Measurements from ENCODE around the gene GFOD1. TPM values are rescaled to one million over a fixed set of nuclear protein-coding genes. Genes with fewer than 3 reads are reported as not detected.
"Not testable (repeated sequence)": the region's sequence is repeated elsewhere in the genome, so short reads cannot be mapped to it uniquely, and the experiment has no call there.

The GFOD1 gene
- total RNA-seq, 1 donor from 2014 or later, result 17.4 TPM

DNA sequence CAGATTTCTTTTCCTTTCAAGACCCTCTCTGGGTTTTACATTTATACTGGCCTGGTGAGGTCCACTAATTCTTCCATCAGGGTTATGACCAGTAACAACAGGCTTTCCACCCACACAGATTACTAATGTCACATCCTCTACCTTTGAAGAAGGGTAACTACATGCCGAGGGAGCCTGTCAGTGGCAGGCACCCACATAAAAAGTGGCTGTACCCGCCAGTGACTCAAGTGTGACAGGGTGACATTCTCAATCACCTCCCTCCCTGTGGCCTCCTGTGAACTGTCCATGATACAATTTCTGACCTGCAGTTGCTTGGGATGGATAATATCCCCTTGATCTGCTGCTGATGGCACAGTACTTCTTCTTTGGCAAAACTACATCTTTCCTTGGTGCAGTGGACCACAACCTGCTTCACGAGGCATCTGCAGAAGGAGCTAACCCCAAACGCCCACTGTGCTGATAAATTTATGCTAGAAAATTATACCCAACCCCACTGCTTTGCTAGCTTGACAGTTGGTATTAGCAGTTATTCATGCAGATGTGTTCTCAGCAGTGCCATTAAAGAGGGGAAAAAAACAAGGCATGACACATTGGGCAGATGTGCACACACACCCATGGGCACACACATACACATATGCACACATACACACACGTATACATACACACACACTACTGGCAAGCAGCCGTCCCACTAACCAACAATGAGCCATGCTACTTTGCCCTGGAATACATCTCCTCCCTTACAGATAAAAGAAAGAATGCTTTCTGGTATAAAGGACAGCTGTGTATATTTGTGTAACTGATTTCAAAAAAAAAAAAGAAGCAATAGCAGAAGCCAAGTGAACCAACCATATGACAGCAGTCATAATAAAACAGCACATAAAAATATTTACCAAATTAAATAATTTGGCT is 20.8 kb downstream of the GFOD1 start:
- no peak for DNase-seq (ENCODE audit: low spot score)

DNA sequence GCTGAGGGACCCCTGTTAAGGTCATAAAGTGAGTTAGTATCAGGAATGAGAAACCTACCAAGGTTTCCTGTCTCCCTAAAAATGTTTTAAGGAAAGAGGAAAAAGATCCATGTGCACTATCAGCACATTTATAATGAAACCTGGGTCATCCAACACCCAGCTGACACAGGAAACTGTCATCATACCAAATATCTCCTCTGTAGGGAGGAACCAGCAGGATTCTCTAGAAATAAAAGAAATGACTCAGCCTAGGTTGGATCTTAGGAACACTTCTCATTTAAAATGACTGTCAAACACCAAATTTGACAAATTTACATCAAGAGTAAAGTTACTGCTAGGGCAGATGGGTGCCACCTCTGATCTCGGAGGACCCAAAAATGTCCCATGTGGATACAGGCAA is 21.7 kb downstream of the GFOD1 start:
- DNase-seq (ENCODE audit: low spot score), result no peak

GRCh38 chr6:13463941-13464340 is 23.5 kb downstream of the GFOD1 start:
- DNase-seq (ENCODE audit: low spot score), result no peak

GRCh38 chr6:13463328-13463717 is 24.1 kb downstream of the GFOD1 start:
- DNase-seq (ENCODE audit: low spot score), result no peak

GRCh38 chr6:13462458-13463327 is 24.7 kb downstream of the GFOD1 start:
- DNase-seq (ENCODE audit: low spot score), result no peak

DNA sequence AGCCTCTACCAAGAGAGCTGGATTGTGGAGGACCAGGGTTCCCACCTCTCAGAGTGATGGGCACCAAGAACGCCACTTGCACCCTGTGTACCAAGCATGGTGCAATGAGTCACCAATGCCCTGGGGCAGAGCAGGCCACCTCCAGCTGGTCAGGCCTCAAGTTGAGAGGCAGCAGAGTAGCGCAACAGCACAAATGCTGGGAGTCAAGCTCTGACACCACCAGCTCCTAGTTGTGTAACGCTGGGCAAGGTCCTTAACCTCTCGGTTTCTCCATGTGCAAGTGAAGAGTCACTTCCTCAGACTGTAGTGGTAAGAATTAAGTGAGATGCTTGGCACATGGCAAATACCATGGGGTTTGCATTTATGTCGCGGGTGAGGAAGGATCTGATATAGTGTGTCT is 25.6 kb downstream of the GFOD1 start:
- DNase-seq (ENCODE audit: low spot score), result no peak

GRCh38 chr6:13461307-13461706 is 26.1 kb downstream of the GFOD1 start:
- DNase-seq (ENCODE audit: low spot score), result no peak

GRCh38 chr6:13460289-13460688 is 27.1 kb downstream of the GFOD1 start:
- DNase-seq (ENCODE audit: low spot score), result not testable (repeated sequence)

DNA sequence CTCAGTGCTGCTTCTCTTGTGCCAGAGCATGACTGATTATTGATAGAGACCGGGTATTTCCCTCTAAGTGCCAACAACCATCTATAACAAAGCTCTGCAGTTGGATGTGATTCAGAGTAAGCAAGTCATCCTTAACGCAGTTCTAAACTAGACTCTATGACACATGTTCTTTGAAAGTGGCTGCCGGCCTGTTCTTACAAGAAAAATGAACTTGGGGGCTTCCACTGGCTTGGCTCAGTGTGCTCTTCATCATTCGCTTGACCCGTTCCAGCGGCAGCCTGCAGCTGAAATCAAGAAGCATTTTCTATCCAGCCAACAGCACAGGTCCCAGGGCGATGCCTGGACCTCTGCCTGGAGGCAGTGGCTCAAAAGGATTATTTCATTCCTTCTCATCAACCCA is 29.8 kb downstream of the GFOD1 start:
- DNase-seq (ENCODE audit: low spot score), result no peak

DNA sequence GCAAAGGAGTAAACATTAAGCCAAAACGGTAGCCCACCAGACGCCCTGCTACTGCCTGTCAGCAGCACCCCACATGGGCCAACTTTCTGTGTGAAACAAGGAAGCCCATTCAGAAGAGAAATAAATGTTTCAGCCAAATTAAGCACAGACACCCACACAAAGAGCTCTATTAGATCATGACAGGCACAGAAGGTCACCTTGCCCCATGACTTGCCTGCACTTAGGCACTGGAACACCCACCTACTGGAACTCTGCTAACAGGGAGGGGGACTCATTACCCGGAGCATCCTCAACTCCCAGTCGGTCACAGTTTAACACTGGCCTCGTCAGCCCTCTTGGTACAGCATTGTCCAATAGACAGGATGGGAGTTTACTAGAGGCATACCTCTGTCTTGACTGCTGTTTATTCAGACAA is 31.8 kb downstream of the GFOD1 start:
- DNase-seq (ENCODE audit: low spot score), result no peak

DNA sequence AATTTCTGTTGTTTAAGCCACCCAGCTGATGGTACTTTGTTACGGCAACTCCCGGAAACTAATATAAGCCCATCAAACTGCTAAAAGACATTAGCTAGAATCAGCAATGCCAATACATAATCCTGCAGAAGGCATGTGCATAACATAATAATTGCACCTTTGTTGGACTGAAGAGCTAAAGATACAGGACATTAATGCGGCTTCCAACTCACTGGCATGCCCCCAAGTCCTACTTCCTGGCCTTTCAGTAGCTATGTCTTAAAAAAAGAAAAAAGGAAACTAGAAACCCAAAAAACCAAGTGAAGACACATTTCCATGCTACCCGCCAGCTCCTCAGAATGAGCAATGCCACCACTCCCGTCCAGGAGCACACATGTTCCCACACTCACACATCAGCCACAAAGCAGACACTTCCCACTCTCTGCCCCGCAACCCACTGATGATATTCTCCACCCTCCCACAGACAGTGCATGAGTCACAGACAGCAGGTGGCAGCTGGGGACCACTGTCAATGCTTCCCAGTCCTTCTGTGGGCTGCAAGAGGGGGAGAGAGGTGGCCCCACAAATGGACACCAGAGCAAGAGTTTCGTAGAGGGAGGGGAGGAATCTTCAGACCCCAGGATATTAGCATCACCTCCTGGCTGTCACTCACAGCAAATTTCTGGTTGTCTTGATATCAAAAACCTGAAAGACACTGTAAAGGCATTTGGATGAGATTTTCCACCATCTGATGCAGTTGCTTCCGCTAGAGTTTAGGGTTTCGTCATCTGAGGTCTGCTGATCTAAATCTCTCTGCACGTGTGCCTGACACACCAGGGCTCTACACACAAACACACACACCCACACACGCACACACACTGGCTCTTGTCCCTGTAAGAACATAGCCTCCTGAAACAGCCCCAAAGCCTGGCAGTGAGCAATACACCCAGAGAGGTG is 32.8 kb downstream of the GFOD1 start:
- peak; percentile 66 for DNase-seq (ENCODE audit: low spot score)

DNA sequence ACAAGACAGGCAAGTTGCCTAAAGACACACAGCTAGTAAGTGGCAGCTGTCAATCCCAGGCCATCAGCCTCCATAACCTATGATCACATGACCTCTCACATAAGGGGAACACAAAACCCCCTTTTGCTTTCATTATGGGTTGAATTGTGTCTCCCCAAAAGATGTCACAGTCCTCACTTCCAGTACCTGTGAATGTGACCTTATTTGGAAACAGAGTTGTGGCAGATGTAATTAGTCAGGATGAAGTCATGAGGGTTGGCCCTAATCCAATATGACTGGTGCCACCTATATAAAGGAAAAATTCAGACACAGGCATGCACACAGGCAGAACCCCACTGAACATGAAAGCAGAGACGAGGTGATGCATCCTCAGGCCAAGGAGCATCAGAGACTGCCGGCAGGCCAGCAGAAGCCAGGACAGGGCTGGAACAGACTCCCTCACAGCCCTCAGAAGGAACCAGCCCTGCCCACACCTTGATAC is 33.6 kb downstream of the GFOD1 start:
- no peak for DNase-seq (ENCODE audit: low spot score)

DNA sequence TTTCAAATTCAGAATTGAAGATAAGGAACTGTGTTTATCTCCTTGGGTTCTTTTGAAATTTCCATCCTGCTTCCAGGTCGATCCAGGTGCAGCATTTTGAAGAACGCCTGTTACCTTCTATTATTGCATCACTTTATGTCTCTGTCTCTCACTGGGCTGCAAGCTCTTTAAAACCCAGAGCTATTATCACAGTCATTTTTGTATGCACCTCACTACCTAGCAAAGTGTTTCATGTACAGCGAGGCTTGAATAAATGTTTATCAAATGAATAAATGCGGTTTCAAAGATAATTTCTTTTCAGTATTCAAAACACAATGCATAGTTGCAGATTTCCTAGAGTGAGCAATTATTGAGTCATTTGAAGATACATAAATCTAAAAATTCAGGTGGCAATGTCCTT is 34.2 kb downstream of the GFOD1 start:
- DNase-seq (ENCODE audit: low spot score), result no peak

DNA sequence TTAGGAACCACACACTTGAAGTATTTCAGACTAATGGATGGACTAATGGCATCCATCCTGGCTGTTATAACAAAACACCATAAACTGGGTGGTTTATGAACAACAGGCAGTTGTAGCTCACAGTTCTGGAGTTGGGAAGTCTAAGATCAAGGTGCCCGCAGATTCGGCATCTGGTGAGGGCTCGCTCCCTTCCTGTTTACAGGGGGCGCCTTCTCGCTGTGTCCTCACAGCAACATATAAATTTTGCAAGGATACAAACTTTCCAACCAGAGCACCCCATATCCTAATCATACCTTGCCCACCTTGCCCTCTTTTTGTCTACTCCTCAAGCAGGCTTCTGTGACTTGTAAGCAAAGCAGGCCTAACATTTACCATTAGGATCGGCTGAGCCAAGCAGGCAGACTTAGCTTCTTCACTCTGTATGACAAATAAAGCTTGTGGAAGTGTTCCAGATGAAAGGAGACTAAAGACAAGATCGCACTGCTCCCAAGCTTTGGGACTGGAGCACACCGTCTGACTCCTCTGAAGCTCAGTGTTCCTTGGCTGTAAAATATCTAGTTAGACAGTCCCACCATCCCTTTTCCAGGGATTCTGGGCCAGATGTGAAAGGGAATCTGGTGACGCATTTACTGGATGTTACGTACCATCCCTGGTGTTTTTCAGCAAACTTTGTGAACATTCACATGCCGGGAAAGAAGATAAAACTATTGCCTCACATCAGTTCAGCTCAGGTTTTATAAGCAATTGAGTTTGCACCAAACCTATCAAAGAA is 34.9 kb downstream of the GFOD1 start:
- peak; percentile 70 for DNase-seq (ENCODE audit: low spot score)

DNA sequence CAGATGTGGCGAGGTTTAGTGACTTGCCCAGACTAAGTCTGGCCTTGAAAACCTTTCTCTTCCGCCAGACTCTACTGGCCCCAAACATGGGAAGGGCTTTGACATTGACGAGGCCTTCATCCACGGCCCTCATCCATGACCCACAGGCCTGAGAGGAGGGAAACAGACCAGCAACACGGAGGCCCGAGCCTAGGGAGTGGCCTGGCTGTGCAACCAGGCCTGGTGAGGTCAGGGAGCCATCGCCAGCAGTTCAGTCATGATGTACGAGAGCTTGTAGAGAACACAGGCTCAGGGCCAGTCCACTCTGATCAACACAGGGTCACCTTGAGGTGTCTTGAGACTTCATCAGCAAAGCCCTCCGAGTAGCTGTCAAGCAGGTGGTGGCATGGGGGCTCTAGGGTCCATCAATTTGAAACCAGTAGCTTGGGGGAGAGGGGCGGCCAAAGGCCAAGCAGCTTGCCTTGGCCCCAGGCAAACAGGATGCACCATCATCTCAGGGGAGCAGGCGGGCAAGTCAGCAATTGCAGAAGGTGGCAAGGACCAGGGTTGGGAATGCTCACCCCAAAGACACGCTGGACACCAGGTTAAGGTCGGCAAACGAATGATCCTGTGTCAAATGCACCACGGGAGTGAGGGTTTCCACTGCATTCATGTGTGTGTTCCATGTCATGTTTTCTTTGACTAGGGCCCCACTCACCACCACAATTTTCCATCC is 36.1 kb downstream of the GFOD1 start:
- no peak for DNase-seq (ENCODE audit: low spot score)

DNA sequence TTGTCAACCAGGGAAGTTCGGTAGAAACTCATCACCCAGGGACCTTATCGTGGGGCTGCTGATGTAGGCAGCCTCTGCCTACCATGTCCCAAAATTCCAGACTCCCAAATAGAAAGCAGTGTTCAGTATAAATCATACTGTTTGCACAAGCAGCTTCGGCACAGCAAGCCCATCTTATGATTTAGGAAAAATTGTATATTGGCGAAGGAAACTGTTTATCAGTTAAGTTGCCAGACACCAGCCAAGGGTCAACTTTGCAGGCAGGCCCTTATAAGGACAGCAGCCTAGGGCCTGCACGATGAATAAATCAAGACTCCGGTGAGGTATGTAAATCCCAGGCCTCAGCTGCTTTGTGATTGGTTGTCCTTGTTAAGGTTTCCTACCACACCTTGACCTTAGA is 36.8 kb downstream of the GFOD1 start:
- DNase-seq (ENCODE audit: low spot score), result no peak

GRCh38 chr6:13447949-13448724 is 39.3 kb downstream of the GFOD1 start:
- no peak for DNase-seq (ENCODE audit: low spot score)

GRCh38 chr6:13446381-13446780 is 41.0 kb downstream of the GFOD1 start:
- DNase-seq (ENCODE audit: low spot score), result no peak

- DNase-seq (ENCODE audit: low spot score), result no peak
These were observed 41.7 kb downstream of the GFOD1 start for GRCh38 chr6:13445744-13446115.
